HuH-7 (cell line): Measurements from ENCODE around the gene UQCRC2.
"Not testable (repeated sequence)": the region's sequence is repeated elsewhere in the genome, so short reads cannot be mapped to it uniquely, and the experiment has no call there.

Source experiments
- DNase-seq: peaks from one replicate; pipeline ENCODE4 v3.0.0; 2011; ENCODE audit warnings: low spot score

UQCRC2 gene

DNA sequence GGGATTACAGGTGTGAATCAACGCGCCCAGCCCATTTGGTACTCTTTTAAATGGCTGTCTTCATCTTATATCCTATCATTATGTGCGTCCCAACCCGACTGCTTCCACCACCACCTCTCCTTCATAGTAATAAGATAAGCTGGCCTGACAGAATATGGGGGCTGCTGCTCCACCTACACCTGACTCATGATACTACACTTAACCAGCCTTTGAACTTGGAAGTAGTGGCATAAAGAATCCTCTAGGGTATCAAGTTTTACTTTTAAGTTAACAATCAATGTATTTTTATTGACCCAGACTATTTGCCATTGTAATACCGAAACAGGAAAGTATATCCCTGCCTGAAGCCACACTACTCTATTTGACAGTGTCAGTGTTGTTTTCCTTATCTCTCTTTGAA lies 28.9 kb downstream of the UQCRC2 start:
- no peak for DNase-seq

DNA sequence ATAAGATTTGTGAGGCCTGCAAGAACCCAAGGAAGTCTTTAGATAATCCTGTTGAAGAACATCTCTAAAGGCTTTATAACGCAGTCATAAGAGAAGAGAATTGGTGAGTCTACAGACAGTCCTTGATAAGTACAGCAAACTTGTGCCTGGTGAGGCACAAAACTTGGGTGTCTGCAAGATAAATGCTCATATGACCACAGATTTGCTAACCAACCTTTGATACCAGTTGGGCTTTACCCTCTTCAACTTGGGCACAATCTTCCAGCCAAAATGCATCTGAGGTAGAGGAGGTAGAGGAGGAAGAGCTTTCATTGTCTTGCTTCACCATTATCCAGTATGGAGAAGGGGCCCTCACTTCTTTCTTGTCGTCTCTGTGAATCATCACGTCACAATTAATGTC lies 30.9 kb downstream of the UQCRC2 start:
- DNase-seq, result no peak

DNA sequence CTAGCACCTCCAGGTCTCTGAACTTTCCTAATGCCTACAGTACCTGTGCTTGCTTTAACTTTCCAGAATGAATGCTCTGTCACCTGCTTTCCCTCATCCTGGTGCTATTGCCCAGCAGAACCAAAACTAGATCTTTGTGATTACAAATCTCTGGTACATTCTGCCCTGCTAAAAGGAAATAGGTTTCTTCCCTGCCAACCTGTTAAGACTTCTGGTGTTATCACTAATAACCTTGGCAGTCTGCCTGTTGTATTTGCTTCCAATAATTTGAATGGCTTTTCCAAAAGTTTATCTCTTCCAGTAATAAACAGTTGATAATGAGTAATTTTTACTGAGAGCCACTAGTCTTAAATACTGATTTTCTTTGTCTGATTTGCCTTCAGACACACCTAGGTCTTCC lies 32.4 kb downstream of the UQCRC2 start:
- DNase-seq, result no peak

- DNase-seq, result no peak
Measured at GRCh38 chr16:21986692-21987246, 33.6 kb downstream of the UQCRC2 start.

DNA sequence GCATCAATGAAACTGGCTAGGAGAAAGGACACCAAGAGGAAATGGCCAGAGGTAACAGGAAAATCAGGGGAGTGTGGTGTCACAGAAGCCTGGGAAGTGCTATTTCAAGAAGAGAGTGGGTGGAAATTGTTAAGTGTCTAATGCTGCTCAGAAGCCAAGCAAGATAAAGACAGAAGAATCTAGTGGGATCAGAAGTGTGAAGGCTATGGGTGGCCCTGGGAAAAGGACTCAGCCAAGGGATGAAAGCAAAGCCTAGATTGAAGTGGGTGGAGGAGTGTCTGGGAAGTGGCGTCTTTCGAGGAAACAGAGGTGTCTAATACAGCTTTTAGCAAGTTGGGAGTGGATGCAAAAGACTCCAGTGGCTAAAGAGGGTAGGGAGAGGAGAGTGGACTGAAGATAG lies 34.3 kb downstream of the UQCRC2 start:
- DNase-seq, result no peak

DNA sequence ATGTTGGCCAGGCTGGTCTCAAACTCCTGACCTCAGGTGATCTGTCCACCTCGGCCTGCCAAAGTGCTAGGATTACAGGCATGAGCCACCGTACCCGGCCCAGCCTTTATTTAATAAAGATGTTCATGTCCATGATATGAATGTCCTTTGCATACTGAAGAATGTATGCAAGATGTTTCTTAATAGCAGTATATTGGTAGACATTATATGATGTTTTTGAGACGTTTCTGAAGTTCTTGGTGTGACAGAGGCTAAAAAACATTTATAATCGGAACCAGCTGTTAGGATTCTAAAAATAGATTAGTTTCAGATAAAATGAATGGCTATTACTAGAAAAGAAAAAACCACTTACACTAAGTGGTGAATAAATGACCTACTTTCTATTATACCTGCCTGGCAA lies 36.0 kb downstream of the UQCRC2 start:
- DNase-seq, result no peak

GRCh38 chr16:21989751-21990150 lies 36.6 kb downstream of the UQCRC2 start:
- DNase-seq, result no peak

- DNase-seq, result no peak
Measured at GRCh38 chr16:21990381-21990944, 37.3 kb downstream of the UQCRC2 start.

- DNase-seq, result no peak
Measured at GRCh38 chr16:21991621-21992020, 38.5 kb downstream of the UQCRC2 start.

- DNase-seq, result no peak
Measured at GRCh38 chr16:21994856-21995465, 41.8 kb downstream of the UQCRC2 start.

DNA sequence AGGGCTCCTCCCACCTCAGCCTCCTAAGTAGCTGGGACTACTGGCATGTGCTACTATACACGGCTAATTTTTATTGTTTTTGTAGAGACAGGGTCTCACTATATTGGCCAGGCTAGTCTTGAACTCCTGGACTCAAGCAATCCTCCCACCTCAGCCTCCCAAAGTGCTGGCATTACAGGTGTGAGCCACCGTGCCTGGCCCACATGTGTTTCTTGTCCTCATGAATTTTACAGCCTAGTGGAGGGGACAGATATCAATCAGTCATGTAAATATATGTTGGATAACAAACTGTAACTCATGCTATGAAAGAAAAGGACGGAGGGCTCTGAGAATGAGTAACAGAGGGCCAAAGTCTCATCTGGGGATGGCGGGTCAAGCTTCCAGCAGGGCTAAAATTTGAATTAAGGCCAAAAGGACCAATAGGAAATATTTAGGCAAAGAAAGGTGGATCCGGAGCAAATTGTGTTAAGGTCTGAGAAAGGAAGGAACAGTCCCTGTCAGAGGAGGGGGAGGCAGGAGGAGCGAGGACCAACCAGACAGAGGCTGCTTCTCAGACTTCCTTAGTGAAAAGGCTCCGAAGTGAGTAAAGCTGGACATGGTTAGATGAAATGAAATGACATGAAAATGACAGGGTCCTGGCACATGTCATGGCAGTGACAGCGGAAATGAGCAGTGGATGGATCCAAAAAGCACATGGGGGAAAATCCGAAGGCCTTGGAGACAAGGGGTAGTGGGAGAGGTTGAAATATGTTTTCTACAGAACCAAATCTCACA lies 43.9 kb downstream of the UQCRC2 start:
- DNase-seq, result no peak

GRCh38 chr16:21997697-21998480 lies 44.7 kb downstream of the UQCRC2 start:
- no peak for DNase-seq

DNA sequence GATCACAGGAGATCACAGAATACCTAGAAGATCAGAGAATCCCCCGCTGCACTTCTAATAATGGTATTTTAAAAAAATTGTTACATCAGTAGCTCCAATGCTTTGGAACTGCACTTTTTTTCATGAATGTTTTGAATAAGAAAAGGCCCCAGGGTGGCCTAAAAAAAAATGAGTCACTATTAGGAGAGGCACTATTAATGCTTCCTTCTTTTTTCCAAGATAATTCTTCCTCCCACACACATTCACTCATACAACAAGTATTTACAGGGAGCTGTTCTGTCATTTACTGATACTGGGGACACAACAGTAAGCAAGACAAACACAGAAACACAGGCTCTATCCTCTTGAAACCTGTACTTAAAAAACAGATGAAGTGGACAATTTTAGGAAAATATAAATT lies 48.4 kb downstream of the UQCRC2 start:
- DNase-seq, result no peak

- not testable (repeated sequence) for DNase-seq
Measured at GRCh38 chr16:22002047-22002446, 48.9 kb downstream of the UQCRC2 start.

GRCh38 chr16:22003195-22003594 lies 50.0 kb downstream of the UQCRC2 start:
- no peak for DNase-seq

DNA sequence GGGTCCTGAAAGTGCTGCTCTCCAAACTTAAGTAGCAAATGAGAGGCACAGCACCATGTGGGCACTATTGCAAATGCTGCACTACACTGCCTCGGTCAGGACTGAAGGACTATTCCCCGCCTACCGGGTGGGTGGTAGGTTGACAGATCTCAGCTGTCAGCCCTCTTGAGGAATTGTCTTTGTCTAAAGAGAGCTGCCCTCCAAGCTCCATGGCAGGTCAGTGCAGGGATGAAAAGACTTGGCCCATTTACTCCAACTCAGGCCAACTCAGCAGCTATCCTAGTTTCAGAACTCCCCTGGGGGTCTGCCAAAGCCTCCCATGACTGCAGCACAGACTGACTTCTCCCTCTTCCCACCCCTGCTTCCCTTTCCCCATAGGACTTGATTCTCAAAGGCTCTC lies 51.2 kb downstream of the UQCRC2 start:
- DNase-seq, result no peak

- no peak for DNase-seq
Measured at GRCh38 chr16:22005746-22006145, 52.6 kb downstream of the UQCRC2 start.

DNA sequence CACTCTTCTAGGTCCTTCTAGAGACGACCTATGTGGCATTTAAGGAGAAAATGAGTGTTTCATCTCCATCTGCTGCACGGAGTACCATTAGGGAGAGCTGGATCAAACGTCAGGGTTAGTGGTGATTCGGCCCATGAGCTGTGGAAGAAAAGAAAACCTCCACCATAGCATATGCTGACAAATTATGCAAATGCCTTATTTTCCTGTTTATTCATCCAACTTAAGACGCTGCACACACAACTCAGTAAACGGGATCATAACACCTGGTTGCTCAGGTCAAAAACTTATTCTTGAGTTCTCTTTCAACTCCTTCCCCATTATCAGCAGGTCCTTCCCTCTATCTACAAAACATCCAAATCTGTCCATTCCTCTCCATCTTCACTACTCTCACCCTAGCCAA lies 53.5 kb downstream of the UQCRC2 start:
- no peak for DNase-seq

- DNase-seq, result no peak
Measured at GRCh38 chr16:22007159-22007508, 54.0 kb downstream of the UQCRC2 start.

DNA sequence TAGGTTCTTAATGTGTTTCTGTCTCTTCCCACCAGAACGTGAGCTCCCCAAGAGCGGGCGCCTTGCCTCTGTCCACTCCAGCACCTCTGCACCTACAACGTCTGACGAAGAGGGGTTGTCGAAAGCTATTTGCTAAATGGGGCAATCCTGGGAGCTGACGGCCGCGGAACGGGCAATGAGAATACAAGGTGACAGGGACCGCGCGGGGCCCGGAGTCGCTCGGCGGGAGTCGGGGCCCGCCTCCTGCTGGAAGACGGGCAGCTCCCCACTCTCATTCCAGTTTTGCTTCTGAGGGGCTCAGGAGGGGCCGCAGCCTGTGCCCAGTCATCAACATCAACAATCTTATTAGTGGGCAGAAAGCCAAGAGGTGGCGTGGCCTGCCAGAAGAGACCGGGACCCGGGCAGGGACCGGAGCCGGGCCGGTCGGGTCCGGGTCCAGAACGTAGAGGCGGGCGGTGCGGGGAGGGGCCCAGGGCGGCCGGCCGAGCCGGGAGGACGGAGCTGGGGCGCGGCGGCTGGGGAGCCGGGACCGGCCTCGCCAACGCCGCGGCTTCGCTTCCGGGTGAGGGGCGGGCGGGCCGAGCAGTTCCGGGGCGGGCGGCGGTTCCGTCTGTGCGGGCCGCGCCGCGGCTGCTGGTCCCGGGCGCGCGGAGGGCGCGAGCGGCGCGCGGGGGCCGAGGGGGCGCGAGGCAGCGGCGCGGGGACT lies 54.5 kb downstream of the UQCRC2 start, which contains the start of gene MOSMO:
Gene MOSMO (plus strand): TSS at position 603 of the 706 bp plus-strand sequence. CDS start 191 bp downstream, outside the sequence.
- peak; percentile 69 for DNase-seq

DNA sequence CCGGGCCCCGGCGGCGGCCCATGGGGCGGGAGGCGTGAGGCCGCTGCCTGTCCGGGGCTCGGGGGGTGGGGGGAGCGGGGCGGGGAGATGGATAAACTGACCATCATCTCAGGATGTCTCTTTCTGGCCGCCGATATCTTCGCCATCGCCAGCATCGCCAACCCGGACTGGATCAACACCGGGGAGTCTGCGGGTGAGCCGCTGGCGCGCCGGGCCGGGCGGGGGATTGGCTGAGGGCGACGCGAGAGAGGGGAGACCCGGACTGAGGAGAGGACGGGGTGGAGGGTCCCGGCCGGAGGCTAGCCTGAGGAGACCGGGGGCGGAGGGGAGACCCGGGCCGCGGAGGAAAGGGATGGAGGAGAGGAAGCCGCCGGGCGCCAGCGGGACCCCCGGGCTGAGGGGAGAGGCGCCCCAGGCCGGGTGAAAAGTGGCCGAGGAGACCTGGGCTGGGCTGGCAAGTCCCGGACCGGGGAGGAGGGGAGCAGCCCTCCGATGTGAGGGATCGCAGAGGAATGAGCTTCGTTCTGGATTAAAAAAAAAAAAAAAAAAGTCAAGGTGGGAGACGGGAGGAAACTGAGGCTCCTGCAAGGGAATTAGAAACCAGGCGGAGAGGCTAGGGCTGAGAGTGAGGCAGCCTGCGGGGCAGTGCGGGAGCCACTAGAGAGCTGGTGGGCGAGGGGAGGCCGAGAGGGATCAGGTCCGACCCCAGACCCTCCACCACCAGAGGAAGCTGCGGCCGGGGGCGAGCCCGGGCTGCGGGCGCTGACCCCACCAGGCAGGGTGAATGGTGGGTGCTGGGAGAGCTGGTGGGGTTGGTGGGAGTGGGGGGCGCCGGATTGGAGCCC lies 55.3 kb downstream of the UQCRC2 start:
- DNase-seq, result peak; percentile 57
